Measurements from ENCODE around the gene MTUS2.

The MTUS2 gene

DNA sequence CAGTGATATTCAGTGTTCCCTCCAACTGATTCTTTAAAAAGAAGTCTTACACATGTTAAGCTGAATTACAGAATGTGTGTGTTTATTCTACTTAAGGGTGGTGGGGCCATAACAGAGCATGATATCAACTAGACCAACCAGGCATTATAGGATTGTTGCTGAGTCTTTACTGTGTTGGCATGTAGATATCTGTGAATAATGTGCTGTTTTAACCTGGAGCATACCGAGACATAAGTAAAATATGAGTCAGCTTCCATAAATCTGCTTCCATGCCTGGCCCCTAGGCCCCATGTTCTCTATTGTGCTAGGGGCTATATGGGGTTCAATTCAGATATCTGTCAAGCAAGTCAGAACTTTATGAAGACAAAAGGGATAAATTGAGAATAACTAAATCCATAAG lies 295.7 kb downstream of the MTUS2 start:
- no peak for DNase-seq

DNA sequence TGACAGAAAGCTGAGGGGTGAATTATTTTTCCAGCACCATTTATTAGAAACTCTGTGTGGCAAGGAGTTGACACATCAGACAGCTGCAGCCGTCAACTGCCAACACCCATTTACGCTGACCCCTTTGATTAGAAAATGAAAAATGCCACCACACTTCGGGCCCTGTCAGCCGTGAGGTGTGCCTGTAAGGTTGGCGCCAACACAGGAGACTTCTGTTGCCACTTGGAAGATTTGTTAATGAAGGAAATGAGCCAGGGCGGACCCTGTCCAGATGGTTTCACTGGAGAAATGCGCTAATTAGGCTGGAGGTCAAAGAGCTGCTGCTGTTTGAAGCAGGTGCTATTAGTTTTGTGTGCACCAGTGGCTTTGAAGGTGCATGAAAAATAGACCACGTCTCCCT lies 297.5 kb downstream of the MTUS2 start:
- DNase-seq: no peak

DNA sequence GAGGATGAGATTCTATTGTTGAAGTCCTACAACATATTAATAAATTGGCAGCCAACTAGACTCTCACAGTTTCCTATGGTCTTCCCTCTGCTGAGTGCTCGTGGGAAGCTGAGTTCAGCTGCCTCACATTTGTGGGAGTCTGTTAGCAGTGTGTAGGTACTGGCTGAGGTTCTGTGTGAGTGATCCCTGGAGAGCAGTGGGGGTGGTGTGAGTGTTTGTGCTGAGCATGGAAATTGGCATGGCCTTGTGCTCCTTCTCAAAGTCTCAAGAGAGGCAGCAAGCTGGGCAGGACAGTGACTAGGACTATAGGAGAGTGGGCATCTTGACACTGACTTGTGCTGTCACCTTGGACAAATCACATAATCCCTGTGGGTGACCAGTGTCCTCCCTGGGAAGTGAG lies 298.3 kb downstream of the MTUS2 start:
- DNase-seq: no peak

DNA sequence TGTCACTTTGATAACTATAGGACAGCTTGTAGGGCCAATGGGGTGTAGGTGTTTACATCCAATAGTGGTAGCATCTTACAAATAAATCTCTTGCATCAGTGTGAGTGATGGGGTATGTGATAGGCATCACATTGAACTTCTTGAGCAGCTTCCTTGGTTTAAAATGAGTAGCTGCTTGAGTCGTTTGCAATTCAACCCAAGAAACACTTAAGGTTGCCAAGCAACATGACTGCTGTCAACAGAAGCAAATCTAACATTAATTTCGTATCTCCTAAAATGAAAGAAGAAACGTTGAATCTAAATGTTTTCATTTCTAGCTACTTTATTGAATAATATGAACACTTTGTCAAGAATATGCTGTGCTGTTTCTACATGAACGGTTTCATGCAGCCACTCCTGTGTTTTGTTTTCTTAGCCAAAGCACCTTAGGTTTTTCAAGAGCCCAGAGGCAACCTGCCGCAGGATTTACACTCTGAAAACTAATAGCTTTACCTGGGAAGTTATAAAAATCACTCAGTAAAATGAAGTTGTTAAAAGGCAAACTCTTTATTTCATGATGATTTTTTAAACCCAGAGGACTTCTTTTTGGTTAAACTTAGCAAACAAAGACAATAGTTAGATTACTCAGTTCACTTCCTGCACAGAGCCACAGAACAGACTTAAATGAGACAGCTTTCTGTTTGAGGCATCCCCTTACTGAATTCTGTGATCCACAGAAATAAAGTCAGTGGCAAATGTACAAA lies 305.2 kb downstream of the MTUS2 start:
- no peak for DNase-seq

DNA sequence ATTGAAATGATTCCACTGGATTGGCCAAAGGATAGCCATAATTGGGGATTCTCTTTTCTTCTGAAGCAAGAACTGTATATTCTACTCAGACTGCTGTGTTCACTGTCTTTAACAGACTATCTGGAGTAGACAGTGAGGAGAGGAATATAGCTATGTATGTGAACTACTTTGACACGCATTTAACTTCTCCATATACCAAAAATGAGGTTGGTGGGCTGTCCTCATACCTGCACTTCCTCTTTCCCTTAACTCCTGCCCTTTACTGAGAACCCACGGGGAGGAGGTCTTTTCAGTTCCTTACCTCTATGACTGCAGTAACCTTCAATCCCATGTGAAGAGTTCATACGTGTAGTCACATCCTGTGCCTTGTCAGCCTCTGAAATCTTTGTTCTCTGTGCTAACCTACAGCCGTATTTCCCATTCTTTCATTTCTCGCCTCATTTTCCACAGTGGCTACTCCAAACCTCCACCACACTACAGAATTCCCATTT lies 305.8 kb downstream of the MTUS2 start:
- no peak for DNase-seq

DNA sequence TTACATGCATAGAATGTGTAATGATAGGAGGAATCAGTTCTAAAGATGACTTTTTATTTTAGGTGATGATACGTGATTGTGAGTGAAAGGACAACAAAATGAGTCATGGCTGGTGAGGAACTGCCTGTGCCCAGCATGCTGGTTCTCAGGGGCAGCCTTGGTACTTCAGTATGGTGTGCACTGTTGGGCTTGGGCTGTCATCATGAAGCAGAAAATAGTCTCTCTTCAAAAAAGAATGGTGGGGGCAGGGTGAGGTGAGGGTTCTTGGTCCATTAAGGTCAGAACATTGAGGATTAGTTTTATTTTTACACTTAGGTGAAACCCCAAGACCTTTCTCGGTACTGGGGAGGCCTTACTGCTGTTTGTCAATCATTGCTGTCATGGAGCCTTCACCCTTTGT lies 309.5 kb downstream of the MTUS2 start:
- DNase-seq: no peak

DNA sequence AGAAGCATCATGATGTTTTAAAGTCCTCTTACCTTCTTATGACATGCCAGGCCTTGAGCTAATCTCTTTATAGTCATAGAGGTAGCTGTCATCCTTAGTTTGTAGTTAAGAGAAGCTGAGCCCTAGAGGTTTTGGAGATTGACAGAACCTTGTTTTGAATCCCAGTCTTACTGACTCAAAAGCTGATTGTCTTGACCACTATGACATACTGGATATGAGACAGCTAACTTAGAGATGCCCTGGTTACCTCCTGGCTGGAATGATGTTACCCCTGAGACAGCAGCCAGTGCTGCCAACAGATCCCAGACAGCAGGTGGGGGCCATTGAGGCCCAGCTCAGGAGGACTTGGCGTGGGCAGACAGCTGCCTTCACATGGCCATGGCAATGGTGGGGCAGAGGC lies 311.0 kb downstream of the MTUS2 start:
- DNase-seq: no peak

DNA sequence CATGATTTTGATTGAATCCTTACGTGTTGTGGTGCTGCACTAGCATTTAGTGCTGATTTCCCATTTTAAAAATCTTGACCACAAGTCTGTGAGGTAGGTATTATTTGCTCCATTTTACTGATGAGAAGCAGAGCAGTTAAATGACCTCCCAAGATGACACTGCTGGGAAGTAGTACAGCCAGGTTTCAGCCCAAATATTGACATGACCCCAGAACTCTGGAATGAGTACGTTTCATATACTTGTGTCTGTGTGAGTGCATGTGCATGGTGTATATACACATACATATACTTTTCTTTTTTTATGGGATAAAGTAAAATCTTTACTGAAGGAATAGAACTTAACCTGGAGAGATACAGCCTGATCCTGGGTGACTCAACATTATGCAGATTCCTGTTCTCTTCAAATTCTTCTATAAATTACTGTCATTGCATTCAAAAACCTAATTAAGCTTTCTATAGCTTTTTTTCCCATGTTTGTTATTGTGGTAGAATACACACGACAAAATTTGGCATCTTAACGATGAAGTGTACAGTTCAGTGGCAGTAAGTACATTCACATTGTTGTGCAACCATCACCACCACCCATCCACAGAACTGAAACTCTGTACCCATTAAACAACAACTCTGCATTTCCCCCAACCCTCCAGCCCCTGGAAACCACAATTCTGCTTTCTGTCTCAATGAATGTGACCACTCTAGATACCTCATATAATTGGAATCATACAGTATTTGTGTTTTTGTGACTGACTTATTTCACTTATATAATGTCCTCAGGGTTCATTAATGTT lies 311.9 kb downstream of the MTUS2 start:
- DNase-seq: no peak

DNA sequence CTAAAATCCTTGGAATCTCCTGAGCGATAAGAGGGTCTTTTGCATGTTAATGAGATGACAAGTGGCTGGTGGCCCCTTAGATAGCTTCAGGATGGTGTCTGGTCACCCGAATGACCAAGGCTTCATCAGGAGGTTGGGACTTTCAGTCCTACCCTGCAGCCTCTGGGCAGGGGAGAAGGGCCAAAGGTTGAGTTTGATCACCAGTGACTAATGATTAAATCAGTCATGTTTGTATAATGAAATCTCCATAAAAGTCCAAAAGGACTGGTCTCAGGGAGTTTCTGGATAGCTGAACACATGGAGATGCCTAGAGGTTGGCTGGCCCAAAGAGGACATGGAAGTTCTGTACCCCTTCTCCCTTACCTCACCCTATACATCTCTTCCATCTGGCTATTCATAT lies 316.2 kb downstream of the MTUS2 start:
- DNase-seq: no peak

DNA sequence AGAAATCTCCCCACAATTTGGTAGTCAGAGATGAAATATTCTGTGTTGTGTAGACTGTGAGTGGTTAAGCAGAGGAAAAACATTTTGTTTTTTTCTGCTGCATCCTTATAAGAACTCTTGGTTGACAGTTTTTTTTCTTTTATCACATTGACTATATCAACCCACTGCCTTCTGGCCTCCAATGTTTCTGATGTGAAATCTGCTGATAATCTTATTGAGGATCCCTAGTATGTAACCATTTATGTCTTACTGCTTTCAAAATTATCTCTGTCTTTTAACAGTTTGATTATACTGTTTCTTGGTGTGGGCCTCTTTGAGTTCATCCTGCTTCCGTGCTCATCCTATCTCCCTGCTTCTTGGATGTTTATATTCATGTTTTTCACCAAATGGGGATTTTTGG lies 316.9 kb downstream of the MTUS2 start:
- DNase-seq: no peak

DNA sequence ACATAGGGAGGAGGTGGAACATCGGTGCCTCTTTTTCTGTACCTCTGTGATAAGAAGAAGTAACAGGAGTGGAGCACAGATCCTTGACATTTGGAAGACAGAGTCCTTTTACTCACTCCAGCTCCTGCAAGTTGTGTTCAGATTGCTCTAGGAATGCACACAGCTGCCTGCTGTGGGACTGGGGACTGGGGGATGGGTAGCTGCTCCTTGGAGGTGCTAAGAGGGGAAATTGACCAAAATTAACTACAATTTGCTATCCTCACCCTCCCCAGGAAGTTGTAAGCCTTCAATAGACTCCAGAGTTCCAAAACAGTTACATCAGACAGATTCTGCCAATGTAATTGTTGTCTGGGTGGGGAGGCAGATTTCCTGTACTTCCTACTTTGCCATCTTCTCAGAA lies 317.9 kb downstream of the MTUS2 start:
- DNase-seq: no peak

DNA sequence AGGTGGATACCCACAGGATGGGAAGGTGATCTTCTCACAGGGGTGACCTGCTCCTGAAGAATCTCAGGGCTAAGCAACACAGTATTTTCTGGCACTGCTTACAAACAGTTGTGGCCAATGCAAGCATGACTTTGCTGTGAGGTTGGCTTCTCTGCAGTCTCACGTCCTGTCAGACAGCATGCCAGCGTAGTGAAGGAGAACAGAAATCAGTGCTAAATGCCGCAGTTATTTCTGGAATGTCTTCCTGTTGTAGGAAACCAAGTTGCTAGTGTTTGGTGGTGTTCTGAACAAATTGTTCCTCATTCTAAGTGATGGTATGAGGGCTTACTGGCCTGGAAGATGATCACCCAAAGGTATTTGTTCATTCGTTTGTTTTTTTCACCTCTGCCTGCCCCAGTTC lies 320.1 kb downstream of the MTUS2 start:
- DNase-seq: no peak

DNA sequence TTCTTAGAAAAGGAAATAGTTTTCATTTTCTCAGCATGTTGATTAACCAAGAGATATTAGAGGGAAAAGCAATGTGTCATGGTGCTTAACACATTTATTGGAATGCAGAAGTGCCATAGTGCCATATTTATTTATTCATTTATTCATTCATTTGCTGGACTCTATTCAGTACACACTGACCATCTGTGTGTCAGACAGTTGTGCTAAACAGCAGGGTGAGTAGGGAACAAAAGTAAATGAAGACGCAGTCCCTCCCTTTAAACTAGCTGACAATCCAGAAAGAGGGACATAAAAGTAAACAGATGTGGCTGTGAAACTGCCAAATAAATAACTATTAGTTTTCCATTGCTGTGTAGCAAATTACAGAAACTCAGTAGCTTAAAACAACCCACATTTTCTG lies 323.7 kb downstream of the MTUS2 start:
- DNase-seq: no peak

DNA sequence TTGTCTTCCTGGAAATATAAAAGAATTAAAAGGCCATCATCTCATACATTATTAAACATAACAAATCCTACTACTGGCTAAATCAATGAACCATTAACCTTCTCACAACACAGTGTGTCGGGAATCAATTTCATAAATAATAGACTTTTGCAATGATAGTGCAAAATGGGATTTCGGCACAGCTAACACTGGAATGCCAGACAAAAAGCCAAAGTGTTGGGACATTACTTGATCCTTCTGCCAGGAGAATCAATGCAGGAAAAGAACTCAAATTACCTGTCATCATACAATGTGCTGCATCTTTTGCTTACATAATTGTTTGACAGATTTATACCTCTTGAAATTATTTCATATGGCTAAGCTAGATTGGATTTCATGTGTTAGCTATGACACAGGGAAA lies 334.3 kb downstream of the MTUS2 start:
- no peak for DNase-seq

DNA sequence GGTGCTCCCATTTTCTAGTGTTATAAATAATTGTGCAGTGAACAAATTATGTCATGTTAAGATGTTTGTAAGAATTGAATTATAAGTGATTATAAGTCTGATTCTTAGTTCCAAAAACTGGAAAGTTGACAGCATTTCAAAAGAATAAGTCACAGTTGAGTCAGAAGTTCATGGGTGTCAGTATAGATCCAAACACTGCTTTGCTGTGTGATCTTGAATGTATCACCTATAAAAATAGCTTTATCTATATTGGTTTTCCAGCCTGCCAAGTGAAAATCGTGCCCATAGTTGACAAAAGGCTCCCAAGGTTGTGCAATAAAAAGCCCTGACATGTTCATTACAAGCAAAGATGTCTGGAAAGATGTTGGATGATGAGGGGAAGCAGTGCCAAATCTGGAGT lies 336.0 kb downstream of the MTUS2 start:
- no peak for DNase-seq

DNA sequence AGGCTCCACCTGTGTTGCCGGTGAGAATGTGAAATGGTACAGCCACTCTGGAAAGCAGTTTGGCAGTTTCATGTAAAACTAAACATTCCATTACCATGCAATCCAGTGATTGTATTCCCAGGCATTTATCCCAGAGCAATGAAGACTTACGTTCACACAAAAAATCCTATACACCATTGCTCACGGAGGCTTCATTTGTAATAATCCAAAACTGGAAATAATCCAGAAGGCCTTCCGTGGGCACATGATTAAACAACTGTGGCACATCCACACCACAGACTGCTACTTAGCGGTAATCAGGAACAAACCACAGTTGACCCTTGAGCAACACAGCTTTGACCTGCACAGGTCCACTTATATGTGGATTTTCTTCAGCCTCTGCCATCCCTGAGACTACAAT lies 339.7 kb downstream of the MTUS2 start:
- no peak for DNase-seq

DNA sequence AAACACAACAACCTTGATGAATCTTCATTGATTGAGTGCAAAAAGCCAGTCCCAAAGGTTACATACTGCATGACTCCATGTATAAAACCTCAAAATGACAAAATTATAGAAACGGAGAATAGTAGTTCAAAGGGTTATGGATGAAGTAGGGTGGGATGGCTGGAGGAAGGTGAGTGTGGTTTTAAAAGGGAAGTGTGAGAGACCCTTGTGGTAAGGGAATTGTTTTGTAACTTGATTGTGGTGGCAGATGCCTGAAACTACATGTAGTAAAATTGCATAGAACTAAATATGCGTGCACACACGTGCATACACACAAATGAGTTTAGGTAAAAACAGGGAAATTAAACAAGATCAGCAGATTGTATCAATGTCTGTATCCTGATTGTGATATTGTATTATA lies 340.7 kb downstream of the MTUS2 start:
- DNase-seq: no peak

DNA sequence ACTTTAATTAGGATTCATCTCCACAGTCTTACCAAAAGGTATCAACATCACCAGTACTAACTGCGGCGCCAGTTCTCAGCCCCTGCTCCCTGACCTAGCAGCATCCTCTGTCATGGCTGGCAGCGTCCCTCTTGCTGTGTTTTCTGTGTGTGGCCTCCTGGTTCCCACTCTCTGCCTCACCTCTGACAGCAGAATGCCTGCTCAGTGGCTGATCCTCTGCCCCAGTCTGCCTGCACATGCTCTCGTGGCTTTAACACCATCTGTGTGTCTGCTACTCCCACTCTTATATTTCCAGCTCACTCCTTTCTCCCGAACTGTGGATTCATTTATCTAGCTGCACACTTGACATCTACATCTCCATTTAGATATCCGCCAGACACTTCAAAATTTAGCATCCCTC lies 341.5 kb downstream of the MTUS2 start:
- DNase-seq: no peak

DNA sequence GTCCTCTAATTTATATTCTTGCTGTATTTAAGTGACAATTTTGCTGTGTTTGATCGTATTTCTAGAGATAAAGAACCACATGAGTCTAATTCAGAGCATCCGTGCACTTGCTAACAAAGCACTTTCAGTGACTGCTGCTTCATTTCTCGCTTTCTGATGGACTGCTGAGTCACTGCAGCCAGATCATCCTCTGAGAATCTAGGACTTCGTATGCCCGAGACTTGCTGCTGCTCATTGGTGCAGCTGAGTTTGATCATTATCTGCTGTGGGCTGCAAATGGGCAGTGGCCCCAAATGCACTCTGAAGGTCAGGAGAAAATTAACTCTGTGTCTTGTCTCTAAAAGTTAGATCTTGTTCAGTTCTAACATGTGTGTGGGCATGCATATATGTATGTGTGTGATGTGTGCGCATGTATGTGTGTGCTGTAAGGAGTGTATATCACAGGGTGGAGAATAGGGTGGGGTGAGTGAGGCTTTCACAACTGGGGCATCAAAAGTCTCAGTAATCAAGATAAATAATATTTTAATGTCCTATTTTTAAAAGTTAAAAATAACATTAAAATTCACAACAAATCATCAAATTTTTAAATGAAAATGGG lies 342.6 kb downstream of the MTUS2 start:
- no peak for DNase-seq

DNA sequence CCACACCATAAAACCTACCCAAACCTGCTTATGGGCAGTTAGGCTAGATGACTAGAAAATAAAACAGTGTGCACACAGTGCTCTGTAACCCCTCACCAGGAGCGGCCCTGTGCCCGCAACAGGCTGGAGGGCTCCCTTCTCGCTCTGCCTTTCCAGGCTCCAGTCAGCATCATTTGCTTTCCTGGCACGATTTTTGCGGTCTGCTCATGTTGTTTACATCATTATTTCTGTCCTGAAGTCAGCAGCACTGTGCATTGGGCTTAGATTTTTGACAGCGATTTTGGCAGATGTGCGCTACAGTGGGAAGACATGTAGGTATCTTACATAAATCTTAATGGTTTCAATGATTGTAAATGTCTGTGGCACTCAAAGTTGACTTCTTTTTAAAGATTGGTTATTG lies 344.0 kb downstream of the MTUS2 start:
- no peak for DNase-seq

DNA sequence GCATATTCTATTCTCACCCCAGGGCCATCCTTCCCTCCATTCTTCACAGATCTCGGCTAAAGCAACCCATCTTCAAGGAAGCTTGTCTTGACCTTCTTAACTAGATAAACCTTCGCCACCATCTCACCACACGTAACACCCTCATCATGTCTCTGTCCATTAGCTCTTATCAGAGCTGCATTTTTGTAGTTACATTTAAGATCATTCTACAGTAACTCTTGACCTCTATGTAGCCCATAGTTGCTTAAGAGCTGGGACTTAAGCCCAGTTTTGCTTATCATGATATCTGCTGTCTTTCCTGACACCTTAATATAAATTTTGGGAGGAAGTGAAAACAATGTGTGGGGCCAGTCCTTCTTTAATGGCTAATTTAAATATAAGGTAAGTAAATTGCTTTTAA lies 345.1 kb downstream of the MTUS2 start:
- no peak for DNase-seq

DNA sequence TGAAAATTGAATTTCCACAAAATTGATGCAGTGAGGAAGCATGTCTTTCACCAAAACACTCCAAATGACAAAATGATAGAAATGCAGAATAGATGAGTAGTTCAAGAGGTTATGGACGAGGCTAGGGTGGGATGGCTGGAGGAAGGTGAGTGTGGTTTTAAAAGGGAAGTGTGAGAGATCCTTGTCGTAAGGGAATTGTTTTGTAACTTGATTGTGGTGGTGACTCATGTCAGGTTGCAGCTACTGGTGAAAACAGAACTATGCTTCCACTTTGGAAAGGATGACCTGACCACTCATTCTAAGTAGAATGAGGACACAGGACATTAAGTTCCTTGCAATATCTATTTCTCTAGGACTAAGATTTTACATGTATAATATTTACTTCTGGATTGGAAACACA lies 345.7 kb downstream of the MTUS2 start:
- no peak for DNase-seq

DNA sequence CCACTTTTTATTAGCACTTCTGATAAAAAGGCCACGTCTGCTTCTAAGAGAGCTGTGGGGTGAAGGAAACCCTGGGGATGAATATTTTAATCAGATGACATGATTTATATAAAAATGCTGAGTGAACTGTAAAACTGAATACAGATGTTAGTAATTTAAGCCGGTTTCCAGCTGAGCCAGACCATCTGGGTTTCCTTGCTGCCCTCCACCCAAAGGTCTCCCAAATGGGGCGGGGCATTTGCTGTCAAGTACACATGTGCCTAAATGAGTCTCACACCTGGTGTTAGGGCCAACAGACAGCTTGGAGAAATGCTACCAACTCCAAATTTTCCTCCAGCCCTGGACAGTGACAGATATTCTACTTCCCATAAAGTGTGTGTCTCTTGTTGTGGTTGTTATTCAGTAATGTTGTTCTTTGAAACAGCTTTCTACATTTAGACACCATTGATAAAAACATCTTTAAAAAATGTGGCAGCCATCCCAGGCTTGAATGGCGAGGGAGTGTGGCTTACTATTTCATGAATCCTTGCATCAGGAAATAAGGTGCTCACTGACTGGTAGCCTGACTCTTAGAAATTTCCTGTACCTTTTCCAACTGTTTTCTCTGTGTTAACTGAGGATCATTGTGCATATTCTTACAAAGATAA lies 350.4 kb downstream of the MTUS2 start:
- no peak for DNase-seq

DNA sequence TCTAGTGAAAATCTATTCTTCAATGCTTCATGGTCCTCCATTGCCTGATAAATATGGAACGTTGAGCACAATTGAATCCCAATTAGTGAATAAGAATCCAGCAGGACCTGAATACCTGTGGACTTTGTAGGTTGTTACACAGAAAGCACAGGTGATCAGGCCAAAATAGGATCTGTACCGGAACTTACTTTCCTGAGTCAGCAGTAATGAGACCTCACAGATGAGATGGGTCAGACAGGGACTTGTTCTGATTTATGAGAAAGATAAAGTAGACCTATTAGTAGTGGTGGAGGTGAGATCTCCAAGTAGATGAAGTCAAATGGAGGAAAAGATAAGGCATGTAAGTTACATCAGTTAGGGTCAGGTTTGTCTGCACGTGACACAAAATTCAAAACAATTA lies 351.1 kb downstream of the MTUS2 start:
- DNase-seq: no peak

All from amniotic stem cell (primary cell).